Small intestine (tissue), 7 donors: Measurements from ENCODE around the gene PIP5K1B. TPM values are rescaled to one million over a fixed set of nuclear protein-coding genes. Genes with fewer than 3 reads are reported as not detected.

ENCODE experiments used
- DNase-seq, 2 donors: peaks; one replicate each; pipeline versions ENCODE4 v3.0.0 to v3.0.0-alpha.2; 2013
- FAIRE-seq: peaks from 2 replicates; lab custom pipeline; 2012; peaks lifted over from hg19 to GRCh38; lab: Jason Lieb, UNC
- H3K27ac ChIP-seq, 3 donors: one replicate each; pipeline ENCODE4 v1.5.1; 2013; ENCODE audit warnings: low read length in 2 of 3, mild to moderate bottlenecking in 2 of 3, control low read depth in 1 of 3, inconsistent platforms in 1 of 3, low read depth in 1 of 3, moderate library complexity in 1 of 3
- H3K27me3 ChIP-seq, 3 donors: one replicate each; pipeline ENCODE4 v1.6.1; 2013; ENCODE audit warnings: low read length in 3 of 3, inconsistent platforms in 1 of 3; ENCODE audit not compliant: control insufficient read depth in 3 of 3, insufficient read depth in 3 of 3
- H3K36me3 ChIP-seq, 3 donors: one replicate each; pipeline ENCODE4 v1.6.1; 2013; ENCODE audit warnings: low read length in 3 of 3, inconsistent platforms in 1 of 3, low read depth in 1 of 3, mild to moderate bottlenecking in 1 of 3, moderate library complexity in 1 of 3; ENCODE audit not compliant: control insufficient read depth in 3 of 3, insufficient read depth in 2 of 3
- H3K4me1 ChIP-seq, 3 donors: one replicate each; pipeline ENCODE4 v1.6.1; 2013; ENCODE audit warnings: low read length in 2 of 3, inconsistent platforms in 1 of 3, low read depth in 1 of 3, mild to moderate bottlenecking in 1 of 3, moderate library complexity in 1 of 3; ENCODE audit not compliant: control insufficient read depth in 3 of 3, insufficient read depth in 2 of 3
- H3K4me3 ChIP-seq, 3 donors: one replicate each; pipeline ENCODE4 v1.5.1; 2013; ENCODE audit warnings: low read length in 3 of 3, control low read depth in 1 of 3, inconsistent platforms in 1 of 3, low read depth in 1 of 3, mild to moderate bottlenecking in 1 of 3, moderate library complexity in 1 of 3
- H3K9me3 ChIP-seq, 2 donors: one replicate each; pipeline ENCODE4 v1.6.1; 2013; ENCODE audit warnings: low read depth in 1 of 2, low read length in 1 of 2; ENCODE audit not compliant: control insufficient read depth in 2 of 2, insufficient read depth in 1 of 2
- WGBS, 3 donors: extraction: QIAGEN DNeasy Blood & Tissue Kit; methylation state at CpG; one replicate each; pipeline ENCODE4 v1.1.7; 2013; 5-methylcytosine and 5-hydroxymethylcytosine counted together
- polyA plus RNA-seq, 4 donors: library from polyadenylated mRNA; stranded (reverse) in 3 of 4; unstranded in 1 of 4; fragments of 200-250 nt in 3 of 4; fragments of 120-200 nt in 1 of 4; gene quantifications; one replicate each; pipeline versions ENCODE4 v1.2.1 to v1.2.3, GENCODE V29; 2013
- donor health status: healthy with polysubstance abuse.
- donor health status: control.
- donor health status: control.
- donor health status: Bipolar disorder and iron deficiency.
- donor health status: healthy.

PIP5K1B gene
- polyA plus RNA-seq, 4 donors, result 28.8 to 58.0 (median 49.7) TPM

DNA sequence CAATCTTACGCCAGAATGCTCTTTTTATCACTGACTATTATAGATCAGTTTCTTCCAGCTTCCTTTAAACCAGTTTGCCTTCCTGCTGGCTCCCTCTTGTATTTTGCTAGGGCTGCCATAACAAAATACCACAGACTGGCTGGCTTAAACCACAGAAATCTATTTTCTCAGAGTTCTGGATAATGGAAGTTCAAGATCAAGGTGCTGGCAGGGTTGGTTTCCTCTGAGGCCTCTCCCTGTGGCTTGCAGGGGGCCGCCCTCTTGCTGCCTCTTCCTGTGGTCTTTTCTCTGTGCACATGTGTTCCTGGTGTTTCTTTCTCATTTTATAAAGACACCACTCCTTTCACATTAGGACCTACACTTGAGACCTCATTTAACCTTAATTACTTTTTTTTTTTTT lies 323.7 kb downstream of the PIP5K1B start:
- no peaks in the 10 kb centered on the region for H3K27me3 ChIP-seq
- no peaks in the 10 kb centered on the region for H3K4me1 ChIP-seq
- H3K9me3 ChIP-seq, result peaks cover 0 to 3% of the 10 kb centered on the region in 2 donors
- FAIRE-seq (no peak), DNase-seq (no peak)
- H3K27ac ChIP-seq, result no peak overlapping the region
- no peaks in the 10 kb centered on the region for H3K36me3 ChIP-seq
- no peak overlapping the region for H3K4me3 ChIP-seq
- 80 to 87% (median 86%) methylated on average over 2 of the region's 2 CpGs for WGBS, 3 donors

DNA sequence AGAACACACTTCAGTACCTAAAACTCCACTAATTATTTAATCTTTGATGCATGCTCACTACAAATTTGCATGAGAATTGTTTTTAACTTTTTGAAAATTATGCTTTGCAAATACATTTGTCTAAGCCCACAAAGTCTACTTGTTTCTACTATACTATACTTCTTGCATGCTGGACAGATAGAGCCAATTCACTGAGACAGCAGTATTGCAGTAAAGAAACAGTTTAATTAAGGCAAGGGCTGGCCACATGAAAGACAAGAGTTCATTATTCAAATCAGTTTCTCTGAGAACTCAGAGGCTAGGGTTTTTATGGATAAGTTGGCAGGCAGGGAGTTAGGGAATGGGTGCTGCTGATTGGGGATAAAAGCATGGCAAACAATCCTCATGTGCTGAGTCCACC lies 324.5 kb downstream of the PIP5K1B start:
- Histone ChIP-seq H3K27ac (no peak overlapping the region), H3K27me3 (no peaks in the 10 kb centered on the region), H3K36me3 (no peaks in the 10 kb centered on the region), H3K4me3 (no peak overlapping the region), H3K9me3 (peaks cover 0 to 3% of the 10 kb centered on the region in 2 donors), H3K4me1 (no peaks in the 10 kb centered on the region)
- FAIRE-seq (no peak), DNase-seq (no peak)

DNA sequence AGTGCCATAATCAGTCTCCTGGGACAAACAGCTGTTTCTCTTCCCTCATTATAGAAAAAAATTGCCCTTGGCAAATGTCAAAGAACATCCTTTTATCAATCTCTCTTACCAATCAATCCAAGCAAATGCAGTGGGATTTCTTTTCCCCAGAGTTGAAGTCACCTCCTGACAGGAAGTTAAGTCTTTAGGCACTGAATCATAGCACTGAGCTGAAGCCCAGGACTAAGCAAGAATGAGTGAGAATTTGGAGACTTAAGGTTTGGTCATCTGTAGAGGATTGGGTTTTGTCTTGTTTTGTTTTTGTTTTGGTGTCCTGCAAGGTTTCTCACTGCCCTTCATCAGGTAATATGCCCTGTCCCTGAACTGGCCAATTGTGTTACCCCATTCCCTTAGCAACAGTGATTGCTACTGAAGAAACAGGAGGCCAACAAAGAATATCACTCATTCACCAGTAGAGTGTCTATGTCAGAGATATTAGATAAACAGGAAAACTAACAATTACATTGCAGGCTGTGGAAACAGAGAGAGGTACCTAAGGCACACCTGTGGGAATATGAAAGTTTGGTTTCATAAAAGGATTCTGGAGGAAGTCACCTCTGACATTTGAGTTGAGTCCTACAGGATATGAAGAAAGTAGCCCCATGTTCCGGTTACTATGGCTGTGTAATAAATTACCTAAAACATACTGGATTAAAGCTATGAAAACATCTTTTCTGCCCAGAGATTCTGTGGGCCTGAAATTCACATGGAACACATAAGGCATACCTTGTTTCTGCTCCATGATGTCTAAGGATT lies 326.0 kb downstream of the PIP5K1B start:
- FAIRE-seq, result no peak
- no peak overlapping the region for H3K27ac ChIP-seq
- 81 to 87% (median 83%) methylated on average over 1 of the region's 1 CpG for WGBS, 3 donors
- DNase-seq, result no peak
- no peaks in the 10 kb centered on the region for H3K27me3 ChIP-seq
- H3K36me3 ChIP-seq, result no peaks in the 10 kb centered on the region
- H3K4me3 ChIP-seq, result no peak overlapping the region
- H3K4me1 ChIP-seq, result peaks cover 0 to 3% (median 3%) of the 10 kb centered on the region in 3 donors
- H3K9me3 ChIP-seq, result peaks cover 0 to 3% of the 10 kb centered on the region in 2 donors

DNA sequence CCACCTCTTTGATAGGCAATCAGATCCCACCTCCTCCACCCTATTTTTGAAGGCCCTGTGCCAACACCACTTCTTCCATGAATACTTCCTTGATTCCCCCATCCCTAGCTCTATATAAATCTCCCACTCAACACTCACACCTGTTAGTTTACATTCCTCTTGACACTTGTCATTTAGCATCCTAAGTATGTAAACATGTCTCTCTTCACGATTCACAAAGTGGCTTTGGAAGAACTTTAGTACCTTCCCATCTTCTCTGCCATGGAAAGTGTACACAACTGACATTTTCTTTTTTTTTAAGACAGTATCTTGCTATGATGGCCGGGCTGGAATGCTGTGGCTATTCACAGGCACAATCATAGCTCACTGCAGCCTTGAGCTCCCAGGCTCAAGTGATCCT lies 329.0 kb downstream of the PIP5K1B start:
- 28 to 62% (median 49%) methylated on average over 2 of the region's 2 CpGs for WGBS, 3 donors
- Histone ChIP-seq H3K27me3 (no peaks in the 10 kb centered on the region), H3K9me3 (peaks cover 0 to 3% of the 10 kb centered on the region in 2 donors), H3K27ac (no peak overlapping the region), H3K4me1 (peaks cover 0 to 10% (median 3%) of the 10 kb centered on the region in 3 donors), H3K4me3 (no peak overlapping the region), H3K36me3 (peaks cover 0 to 2% (median 0%) of the 10 kb centered on the region in 3 donors)
- DNase-seq (no peak), FAIRE-seq (no peak)

DNA sequence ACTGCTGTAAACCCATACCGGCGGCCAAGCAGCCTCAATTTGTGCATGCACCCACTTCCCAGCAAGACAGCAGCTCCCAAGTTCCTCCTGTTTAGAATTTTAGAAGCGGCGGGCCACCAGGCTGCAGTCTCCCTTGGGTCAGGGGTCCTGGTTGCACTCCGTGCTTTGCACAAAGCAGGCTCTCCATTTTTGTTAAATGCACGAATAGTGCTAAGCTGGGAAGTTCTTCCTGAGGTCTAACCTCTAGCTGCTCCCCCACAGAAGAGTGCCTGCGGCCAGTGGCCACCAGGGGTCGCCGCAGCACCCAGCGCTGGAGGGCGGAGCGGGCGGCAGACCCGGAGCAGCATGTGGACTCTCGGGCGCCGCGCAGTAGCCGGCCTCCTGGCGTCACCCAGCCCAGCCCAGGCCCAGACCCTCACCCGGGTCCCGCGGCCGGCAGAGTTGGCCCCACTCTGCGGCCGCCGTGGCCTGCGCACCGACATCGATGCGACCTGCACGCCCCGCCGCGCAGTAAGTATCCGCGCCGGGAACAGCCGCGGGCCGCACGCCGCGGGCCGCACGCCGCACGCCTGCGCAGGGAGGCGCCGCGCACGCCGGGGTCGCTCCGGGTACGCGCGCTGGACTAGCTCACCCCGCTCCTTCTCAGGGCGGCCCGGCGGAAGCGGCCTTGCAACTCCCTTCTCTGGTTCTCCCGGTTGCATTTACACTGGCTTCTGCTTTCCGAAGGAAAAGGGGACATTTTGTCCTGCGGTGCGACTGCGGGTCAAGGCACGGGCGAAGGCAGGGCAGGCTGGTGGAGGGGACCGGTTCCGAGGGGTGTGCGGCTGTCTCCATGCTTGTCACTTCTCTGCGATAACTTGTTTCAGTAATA lies 330.6 kb downstream of the PIP5K1B start, which contains the start of gene FXN:
Gene FXN, plus strand, starts transcription at position 315 of the 871 bp plus-strand sequence. Its CDS starts 31 bp downstream, at position 346.
- 1% methylated on average over 65 to 75 of the region's 75 CpGs for WGBS, 3 donors
- H3K27ac ChIP-seq, result peak within 1 kb of the TSS in 2 of 3 donors; percentile 41 to 82

DNA sequence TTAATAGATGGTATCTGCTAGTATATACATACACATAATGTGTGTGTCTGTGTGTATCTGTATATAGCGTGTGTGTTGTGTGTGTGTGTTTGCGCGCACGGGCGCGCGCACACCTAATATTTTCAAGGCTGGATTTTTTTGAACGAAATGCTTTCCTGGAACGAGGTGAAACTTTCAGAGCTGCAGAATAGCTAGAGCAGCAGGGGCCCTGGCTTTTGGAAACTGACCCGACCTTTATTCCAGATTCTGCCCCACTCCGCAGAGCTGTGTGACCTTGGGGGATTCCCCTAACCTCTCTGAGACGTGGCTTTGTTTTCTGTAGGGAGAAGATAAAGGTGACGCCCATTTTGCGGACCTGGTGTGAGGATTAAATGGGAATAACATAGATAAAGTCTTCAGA lies 331.3 kb downstream of the PIP5K1B start:
- DNase-seq, result peak in 1 of 2 donors; percentile 25
- Histone ChIP-seq H3K36me3 (peaks cover 0 to 2% (median 0%) of the 10 kb centered on the region in 3 donors), H3K4me1 (peaks cover 0 to 10% (median 3%) of the 10 kb centered on the region in 3 donors), H3K9me3 (no peaks in the 10 kb centered on the region), H3K4me3 (peak overlapping the region; percentile 58 to 68 (median 66)), H3K27ac (peak overlapping the region in 2 of 3 donors; percentile 41 to 82), H3K27me3 (no peaks in the 10 kb centered on the region)
- FAIRE-seq, result no peak
- 1 to 4% (median 2%) methylated on average over 14 of the region's 14 CpGs for WGBS, 3 donors

More for the DNA sequence above, 330.6 kb downstream of the PIP5K1B start, which contains the start of gene FXN:
- Histone ChIP-seq H3K9me3 (no peaks in the 10 kb centered on the region), H3K27me3 (no peaks in the 10 kb centered on the region), H3K4me3 (peak within 1 kb of the TSS; percentile 58 to 68 (median 66)), H3K4me1 (peaks cover 0 to 10% (median 3%) of the 10 kb centered on the region in 3 donors), H3K36me3 (peaks cover 0 to 2% (median 0%) of the 10 kb centered on the region in 3 donors)
- no peak for FAIRE-seq
- DNase-seq, result peak; percentile 79 to 92

DNA sequence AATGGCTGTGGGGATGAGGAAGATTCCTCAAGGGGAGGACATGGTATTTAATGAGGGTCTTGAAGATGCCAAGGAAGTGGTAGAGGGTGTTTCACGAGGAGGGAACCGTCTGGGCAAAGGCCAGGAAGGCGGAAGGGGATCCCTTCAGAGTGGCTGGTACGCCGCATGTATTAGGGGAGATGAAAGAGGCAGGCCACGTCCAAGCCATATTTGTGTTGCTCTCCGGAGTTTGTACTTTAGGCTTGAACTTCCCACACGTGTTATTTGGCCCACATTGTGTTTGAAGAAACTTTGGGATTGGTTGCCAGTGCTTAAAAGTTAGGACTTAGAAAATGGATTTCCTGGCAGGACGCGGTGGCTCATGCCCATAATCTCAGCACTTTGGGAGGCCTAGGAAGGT lies 331.8 kb downstream of the PIP5K1B start:
- Histone ChIP-seq H3K9me3 (no peaks in the 10 kb centered on the region), H3K36me3 (peaks cover 0 to 6% (median 0%) of the 10 kb centered on the region in 3 donors), H3K27ac (no peak overlapping the region), H3K27me3 (no peaks in the 10 kb centered on the region), H3K4me3 (peak overlapping the region in 2 of 3 donors; percentile 66 to 68), H3K4me1 (peaks cover 0 to 10% (median 3%) of the 10 kb centered on the region in 3 donors)
- FAIRE-seq, result no peak
- WGBS, 3 donors, result 52 to 65% (median 59%) methylated on average over 10 of the region's 10 CpGs
- DNase-seq, result no peak

DNA sequence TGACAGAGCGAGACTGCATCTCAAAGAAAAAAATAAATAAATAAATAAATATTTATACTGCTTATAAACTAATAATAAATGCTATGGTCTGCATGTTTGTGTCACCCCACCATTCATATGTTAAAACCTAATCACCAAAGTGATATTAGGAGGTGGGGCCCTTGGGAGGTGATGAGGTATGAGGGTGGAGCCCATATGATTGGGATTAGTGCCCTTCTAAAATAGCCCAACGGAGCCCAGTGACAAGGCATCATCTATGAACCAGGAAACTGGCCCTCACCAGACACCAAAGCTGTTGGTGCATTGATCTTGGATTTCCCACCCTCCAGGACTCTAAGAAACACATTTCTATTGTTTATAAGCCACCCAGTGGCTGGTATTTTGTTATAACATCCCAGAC lies 335.6 kb downstream of the PIP5K1B start:
- FAIRE-seq, result no peak
- H3K4me3 ChIP-seq, result no peak overlapping the region
- peaks cover 0 to 12% (median 0%) of the 10 kb centered on the region in 3 donors for H3K36me3 ChIP-seq
- WGBS, 3 donors, result 91 to 100% (median 96%) methylated on average over 2 of the region's 2 CpGs
- no peaks in the 10 kb centered on the region for H3K27me3 ChIP-seq
- no peak overlapping the region for H3K27ac ChIP-seq
- H3K4me1 ChIP-seq, result peaks cover 0 to 6% (median 0%) of the 10 kb centered on the region in 3 donors
- no peaks in the 10 kb centered on the region for H3K9me3 ChIP-seq
- DNase-seq, result no peak
